ENCODE data around the gene PHTF1. TPM values are rescaled to one million over a fixed set of nuclear protein-coding genes. Genes with fewer than 3 reads are reported as not detected.
A peak's percentile ranks its signal among the peaks of the same experiment; 100 is the strongest.

Gene PHTF1
- total and polyA plus RNA-seq, 2 of the 4 experiments (the other 2 are of a cell fraction), result 9.6 to 13.3 TPM

- Histone ChIP-seq H3K79me1 (ENCODE audit: low read depth in 1 of 2, low read length in 2 of 2) (peaks cover 50 to 72% of the 10 kb centered on the region in 2 experiments), H3K27ac (ENCODE audit: insufficient read depth, low read length) (no peak overlapping the region), H3K14ac (replicated peaks; ENCODE audit: low read depth, low read length) (no peak overlapping the region), H2BK20ac (ENCODE audit: low read depth, low read length) (no peak overlapping the region), H4K91ac (ENCODE audit: insufficient read depth, low read depth, low read length) (no peak overlapping the region), H2AK5ac (ENCODE audit: low read depth, low read length) (no peak overlapping the region), H3K9me1 (ENCODE audit: insufficient read depth, low read length) (peaks cover 6% of the 10 kb centered on the region), H4K8ac (ENCODE audit: low read depth in 2 of 2, low read length in 2 of 2) (no peak overlapping the region), H3K4me2 (ENCODE audit: low read depth, low read length) (no peak overlapping the region), H3K4me1 (ENCODE audit: control insufficient read depth, insufficient read depth, low read length) (peaks cover 14% of the 10 kb centered on the region), H3K9ac (ENCODE audit: low read depth, low read length) (no peak overlapping the region), H4K5ac (ENCODE audit: low read depth, low read length) (no peak overlapping the region), H2BK5ac (ENCODE audit: low read depth, low read length, poor library complexity, severe bottlenecking) (no peak overlapping the region), H3K27me3 (ENCODE audit: control insufficient read depth, insufficient read depth, low read length) (no peaks in the 10 kb centered on the region), H2BK15ac (ENCODE audit: low read depth, low read length) (no peak overlapping the region), H3K18ac (ENCODE audit: low read depth, low read length) (no peak overlapping the region), H3K4me3 (ENCODE audit: insufficient read depth, low read depth, low read length) (no peak overlapping the region), H3K23ac (ENCODE audit: low read depth, low read length) (no peak overlapping the region; the same call in 1 of the 2 replicates), H2BK120ac (ENCODE audit: low read depth, low read length) (no peak overlapping the region), H2AFZ (replicated peaks; ENCODE audit: low read length, poor library complexity) (no peak overlapping the region), H3K36me3 (ENCODE audit: control insufficient read depth, insufficient read depth, low read length) (peaks cover 4% of the 10 kb centered on the region), H3K4ac (ENCODE audit: low read depth, low read length) (no peak overlapping the region), H2AK9ac (replicated peaks; ENCODE audit: low read depth, low read length, poor library complexity) (no peak overlapping the region), H4K20me1 (ENCODE audit: insufficient read depth, low read length) (peaks cover 13% of the 10 kb centered on the region; the same call in 1 of the 2 replicates), H3K56ac (ENCODE audit: extremely low read depth, insufficient read depth, low read length) (no peak overlapping the region), H3K9me3 (ENCODE audit: control insufficient read depth, insufficient read depth, low read length) (no peaks in the 10 kb centered on the region)
- ChIA-PET POLR2A (ENCODE audit: unreplicated experiment) (no interaction called here), CTCF (interaction anchor here (0.7 kb wide), 1 partner anchor 745 kb away, joined by 3 read pairs; no protein-coding TSS in a partner anchor)
- dilution Hi-C loops (cut with HindIII; ENCODE audit: low sequenced_read_pairs, unreplicated experiment), result no loop called here
- no CpG with 5 or more reads among the region's 3 CpGs for WGBS, 2 experiments (ENCODE audit: extremely low coverage in 2 of 2, insufficient read length in 1 of 2)
- BruUV-seq (replicated peaks), result no TSS peak
- DNase-seq (peak; percentile 26), ATAC-seq (ENCODE audit: low read depth) (no peak)
- intact Hi-C loops (cut with micrococcal nuclease), result no loop called here
- TF ChIP-seq ELK1 (IDR thresholded peaks at IDR 0.05; ENCODE audit: borderline replicate concordance, low read depth, low read length), result no peak
- no peak for TF ChIP-seq USF2 (IDR thresholded peaks at IDR 0.05; ENCODE audit: low read depth, low read length)
- no peak for TF ChIP-seq RCOR1 (IDR thresholded peaks at IDR 0.05; ENCODE audit: insufficient replicate concordance, low read length)
- TF ChIP-seq SMC3 (IDR thresholded peaks at IDR 0.05; ENCODE audit: low read depth, low read length), result no peak
- no peak for TF ChIP-seq MAFK (IDR thresholded peaks at IDR 0.05; ENCODE audit: low read depth, low read length)
- TF ChIP-seq MXI1 (IDR thresholded peaks at IDR 0.05; ENCODE audit: borderline replicate concordance, low read depth, low read length), result no peak
- no peak for TF ChIP-seq CTCF (conservative IDR thresholded peaks at IDR 0.05; ENCODE audit: low read depth, low read length)
- no peak for TF ChIP-seq FOS (IDR thresholded peaks at IDR 0.05; ENCODE audit: low read depth, low read length)
- TF ChIP-seq RAD21 (IDR thresholded peaks at IDR 0.05; ENCODE audit: low read length), result no peak
- TF ChIP-seq BHLHE40 (IDR thresholded peaks at IDR 0.05; ENCODE audit: low read depth, low read length), result no peak
- TF ChIP-seq CEBPB (IDR thresholded peaks at IDR 0.05; ENCODE audit: low read depth, low read length), result no peak
- TF ChIP-seq RFX5 (IDR thresholded peaks at IDR 0.05; ENCODE audit: low read depth, low read length), result no peak
- no peak for TF ChIP-seq CHD1 (IDR thresholded peaks at IDR 0.05; ENCODE audit: low read depth, low read length)
- TF ChIP-seq NFE2L2 (IDR thresholded peaks at IDR 0.05; ENCODE audit: low read depth, low read length), result no peak
- no peak for TF ChIP-seq MAZ (IDR thresholded peaks at IDR 0.05; ENCODE audit: borderline replicate concordance, low read depth, low read length)
- TF ChIP-seq POLR2A (IDR thresholded peaks at IDR 0.05; ENCODE audit: low read depth, low read length), result no peak
- in situ Hi-C loops (cut with MboI; ENCODE audit: low sequenced_read_pairs), result no loop called here
These were observed 28.4 kb upstream of the PHTF1 start for GRCh38 chr1:113787663-113788062.
